ENCODE results near the gene C17orf113. TPM values are rescaled to one million over a fixed set of nuclear protein-coding genes. Genes with fewer than 3 reads are reported as not detected.

C17orf113 gene
- total RNA-seq, 1 donor = 0.09 TPM

DNA sequence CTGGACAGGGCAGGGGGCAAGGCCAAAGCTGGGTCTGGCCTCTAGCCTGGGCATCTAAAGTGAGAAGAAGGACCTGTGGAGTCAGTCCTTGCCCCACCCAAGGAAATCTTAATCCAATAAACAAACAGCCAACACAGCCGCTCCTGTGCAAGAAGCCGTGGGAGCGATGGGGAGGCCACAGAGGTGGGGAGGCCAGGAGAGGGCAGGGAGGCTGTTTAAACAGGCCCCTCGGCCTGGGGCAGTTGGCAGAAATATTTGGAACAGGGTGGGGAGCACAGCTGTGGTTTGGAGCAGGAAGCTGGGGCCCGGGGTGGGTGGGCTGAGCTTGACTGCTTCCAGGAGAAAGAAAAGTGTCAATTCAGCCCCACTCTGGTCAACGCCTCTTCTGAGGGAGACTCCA lies 42.5 kb upstream of the C17orf113 start:
- no peak for DNase-seq (ENCODE audit: low read depth)
- no peak overlapping the region for H3K4me3 ChIP-seq (ENCODE audit: low read depth, low read length)
- TF ChIP-seq, protein P1, sequence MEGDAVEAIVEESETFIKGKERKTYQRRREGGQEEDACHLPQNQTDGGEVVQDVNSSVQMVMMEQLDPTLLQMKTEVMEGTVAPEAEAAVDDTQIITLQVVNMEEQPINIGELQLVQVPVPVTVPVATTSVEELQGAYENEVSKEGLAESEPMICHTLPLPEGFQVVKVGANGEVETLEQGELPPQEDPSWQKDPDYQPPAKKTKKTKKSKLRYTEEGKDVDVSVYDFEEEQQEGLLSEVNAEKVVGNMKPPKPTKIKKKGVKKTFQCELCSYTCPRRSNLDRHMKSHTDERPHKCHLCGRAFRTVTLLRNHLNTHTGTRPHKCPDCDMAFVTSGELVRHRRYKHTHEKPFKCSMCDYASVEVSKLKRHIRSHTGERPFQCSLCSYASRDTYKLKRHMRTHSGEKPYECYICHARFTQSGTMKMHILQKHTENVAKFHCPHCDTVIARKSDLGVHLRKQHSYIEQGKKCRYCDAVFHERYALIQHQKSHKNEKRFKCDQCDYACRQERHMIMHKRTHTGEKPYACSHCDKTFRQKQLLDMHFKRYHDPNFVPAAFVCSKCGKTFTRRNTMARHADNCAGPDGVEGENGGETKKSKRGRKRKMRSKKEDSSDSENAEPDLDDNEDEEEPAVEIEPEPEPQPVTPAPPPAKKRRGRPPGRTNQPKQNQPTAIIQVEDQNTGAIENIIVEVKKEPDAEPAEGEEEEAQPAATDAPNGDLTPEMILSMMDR (IDR thresholded peaks at IDR 0.05; ENCODE audit: insufficient read depth, low read length) = no peak

DNA sequence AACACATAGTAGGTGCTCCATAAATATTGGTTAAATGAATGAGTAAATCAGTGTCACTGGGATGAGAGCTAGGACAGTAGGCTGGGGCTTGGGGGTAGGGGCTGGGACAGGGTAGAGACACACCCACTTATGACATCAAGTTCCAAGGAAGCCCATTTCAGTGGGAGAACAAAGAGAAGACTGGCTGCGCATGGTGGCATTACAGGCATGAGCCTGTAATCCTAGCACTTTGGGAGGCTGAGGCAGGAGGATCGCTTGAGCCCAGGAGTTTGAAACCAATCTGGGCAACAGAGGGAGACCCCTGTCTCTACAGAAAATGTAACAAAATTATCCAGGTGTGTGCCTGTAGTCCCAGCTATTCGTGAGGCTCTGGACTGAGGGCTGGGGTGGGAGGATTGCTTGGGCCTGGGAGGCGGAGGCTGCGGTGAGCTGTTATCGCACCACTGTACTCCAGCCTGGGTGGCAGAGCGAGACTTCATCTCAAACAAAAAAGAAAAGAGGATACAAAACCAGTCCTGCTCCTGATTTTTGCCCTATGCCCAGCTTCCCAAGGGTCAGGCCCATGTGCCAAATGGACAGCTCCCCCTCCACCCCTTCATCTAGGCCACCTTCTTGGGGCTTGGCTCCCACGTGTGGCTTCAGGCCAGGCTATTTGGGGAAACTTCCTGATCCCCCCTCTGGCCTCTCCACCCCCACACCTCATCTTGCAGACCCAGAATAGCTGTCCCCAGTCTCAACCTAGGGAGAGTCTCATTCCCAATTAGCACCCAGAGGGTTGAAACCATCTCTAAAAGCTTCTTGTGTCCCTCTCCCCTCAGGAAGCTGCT lies 40.8 kb upstream of the C17orf113 start:
- DNase-seq (ENCODE audit: low read depth) = no peak
- no peak overlapping the region for H3K4me3 ChIP-seq (ENCODE audit: low read depth, low read length)
- TF ChIP-seq, protein P1 (IDR thresholded peaks at IDR 0.05; ENCODE audit: insufficient read depth, low read length) = no peak

DNA sequence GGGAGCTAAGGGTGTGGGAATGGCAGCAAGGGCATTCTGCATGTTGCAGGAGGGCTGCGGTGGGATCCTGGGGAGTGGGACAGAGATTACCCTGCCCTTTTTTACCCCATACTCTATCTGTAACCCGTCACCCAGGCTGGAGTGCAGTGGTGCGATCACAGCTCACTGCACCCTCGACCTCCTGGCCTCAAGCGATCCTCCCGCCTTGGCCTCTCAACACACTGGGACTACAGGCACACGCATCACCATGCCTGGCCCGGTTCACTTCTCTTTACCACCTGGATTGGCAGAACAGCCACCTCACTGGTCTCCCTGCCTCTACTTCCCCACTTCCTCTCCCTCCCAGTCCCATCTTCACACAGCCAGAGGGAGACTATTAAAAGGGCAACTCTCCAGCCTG lies 38.3 kb upstream of the C17orf113 start:
- no peak for DNase-seq (ENCODE audit: low read depth)
- no peak overlapping the region for H3K4me3 ChIP-seq (ENCODE audit: low read depth, low read length)
- TF ChIP-seq, protein P1 (IDR thresholded peaks at IDR 0.05; ENCODE audit: insufficient read depth, low read length) = no peak

DNA sequence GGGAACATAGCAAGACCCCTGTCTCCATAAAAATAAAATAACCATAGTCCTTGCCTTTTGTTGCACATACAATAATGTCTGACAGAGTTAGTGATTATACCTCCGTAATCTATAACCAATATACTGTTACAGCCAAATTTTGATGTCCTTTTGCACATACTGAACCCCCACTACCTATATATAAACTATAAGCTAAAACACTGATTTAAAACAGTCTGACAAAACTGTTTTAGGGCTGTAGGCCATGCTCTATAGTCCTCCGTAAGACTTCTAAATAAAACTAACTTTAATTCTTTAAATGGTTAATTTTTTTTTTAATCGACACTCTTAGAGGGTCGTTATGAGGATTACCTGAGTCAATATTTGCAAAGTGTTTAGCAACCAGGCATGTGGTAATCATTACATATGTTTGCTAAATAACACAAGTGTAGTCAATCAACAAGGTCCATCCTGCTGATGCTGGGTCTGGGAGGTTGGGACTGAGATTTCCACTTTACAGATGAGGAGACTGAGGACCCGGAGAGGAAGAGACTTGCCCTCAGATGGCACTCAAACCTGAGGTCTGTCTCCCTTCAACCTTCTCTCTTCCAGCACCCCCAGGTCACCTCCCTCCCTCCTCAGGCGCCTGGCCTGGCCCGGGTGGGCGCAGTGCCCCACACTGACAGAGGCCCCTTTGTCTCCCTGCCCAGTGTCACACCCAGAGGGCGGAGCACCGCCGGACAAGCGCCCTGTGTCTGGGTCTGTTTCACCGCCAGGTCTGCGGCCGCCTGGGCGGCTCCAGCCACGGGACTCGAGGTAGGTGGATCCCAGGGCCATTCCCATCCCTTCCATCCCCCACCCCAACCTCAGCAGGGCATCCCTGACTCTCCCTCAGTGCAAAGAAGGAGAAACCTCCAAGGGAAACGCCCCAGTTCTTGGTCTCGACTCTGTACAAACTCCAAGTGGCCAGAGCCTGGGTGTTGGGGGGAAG lies 37.6 kb upstream of the C17orf113 start:
- no peak overlapping the region for H3K4me3 ChIP-seq (ENCODE audit: low read depth, low read length)
- DNase-seq (ENCODE audit: low read depth) = no peak
- TF ChIP-seq, protein P1 (IDR thresholded peaks at IDR 0.05; ENCODE audit: insufficient read depth, low read length) = no peak

DNA sequence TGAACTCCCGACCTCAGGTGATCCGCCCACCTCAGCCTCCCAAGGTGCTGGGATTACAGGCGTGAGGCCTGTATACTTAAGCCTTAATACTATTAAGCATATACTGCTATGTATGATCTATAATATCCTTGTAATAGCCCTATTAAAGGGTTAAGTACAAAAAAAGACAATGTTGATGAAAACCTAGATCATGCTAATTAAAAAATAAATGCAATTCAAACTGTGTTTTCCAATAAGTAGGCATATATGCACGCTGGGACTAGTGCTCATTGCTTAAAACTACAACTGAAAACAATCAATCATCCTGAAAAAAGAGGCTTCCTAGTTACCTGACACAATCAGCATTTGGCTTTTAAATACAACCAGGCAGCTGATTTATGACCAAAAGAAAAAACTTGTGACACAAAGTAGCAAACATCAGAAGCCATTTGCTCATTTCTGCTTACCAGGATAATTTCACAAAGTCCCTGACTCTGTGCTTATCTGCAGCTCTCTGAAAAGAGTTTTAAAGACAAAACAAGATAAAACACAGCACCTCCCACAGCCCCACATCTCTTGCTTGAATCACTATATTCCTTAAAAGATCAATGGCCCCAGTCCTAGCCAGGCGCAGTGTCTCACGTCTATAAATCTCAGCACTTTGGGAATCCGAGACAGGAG lies 36.8 kb upstream of the C17orf113 start:
- no peak overlapping the region for H3K4me3 ChIP-seq (ENCODE audit: low read depth, low read length)
- TF ChIP-seq, protein P1 (IDR thresholded peaks at IDR 0.05; ENCODE audit: insufficient read depth, low read length) = no peak
- no peak for DNase-seq (ENCODE audit: low read depth)

DNA sequence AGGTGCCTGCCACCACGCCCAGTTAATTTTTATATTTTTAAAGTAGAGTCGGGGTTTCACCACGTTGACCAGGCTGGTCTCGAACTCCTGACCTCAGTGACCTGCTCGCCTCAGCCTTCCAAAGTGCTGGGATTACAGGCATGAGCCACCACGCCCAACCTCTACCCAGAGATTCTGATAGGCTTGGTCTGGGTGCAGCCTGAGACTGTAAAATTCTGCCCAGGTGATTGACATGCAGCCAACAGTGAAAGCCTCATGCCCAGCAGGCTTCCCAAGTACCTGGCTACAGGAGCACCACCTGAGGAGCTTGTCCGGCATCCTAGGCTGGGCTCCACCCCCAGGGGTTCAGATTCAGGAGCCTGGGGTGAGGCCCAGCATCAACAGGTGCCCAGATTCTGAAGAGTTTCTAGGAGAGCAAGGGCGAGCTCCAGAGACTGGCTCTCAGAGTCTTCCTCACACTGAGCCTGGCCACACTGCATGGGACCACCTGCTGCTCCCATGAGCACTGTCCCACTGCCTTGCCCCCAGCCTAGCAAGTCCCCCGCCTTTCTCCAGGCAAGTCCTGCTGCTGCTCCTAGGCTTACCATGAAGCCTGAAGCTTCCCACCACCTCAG lies 31.2 kb upstream of the C17orf113 start:
- H3K4me3 ChIP-seq (ENCODE audit: low read depth, low read length) = no peak overlapping the region
- DNase-seq (ENCODE audit: low read depth) = no peak
- TF ChIP-seq, protein P1 (IDR thresholded peaks at IDR 0.05; ENCODE audit: insufficient read depth, low read length) = no peak

Measured in fibroblast of the aortic adventitia (primary cell).